Activated T-cell treated with anti-CD3 and anti-CD28 coated beads, Interleukin-2, amount 50 U/mL, for 1 hour (primary cell): Measurements from ENCODE around the gene GPS2.
"Not testable (repeated sequence)": the region's sequence is repeated elsewhere in the genome, so short reads cannot be mapped to it uniquely, and the experiment has no call there.

Experiments
- DNase-seq: peaks from one replicate; pipeline ENCODE4 v3.0.0-alpha.2; 2020

The GPS2 gene, protein sequence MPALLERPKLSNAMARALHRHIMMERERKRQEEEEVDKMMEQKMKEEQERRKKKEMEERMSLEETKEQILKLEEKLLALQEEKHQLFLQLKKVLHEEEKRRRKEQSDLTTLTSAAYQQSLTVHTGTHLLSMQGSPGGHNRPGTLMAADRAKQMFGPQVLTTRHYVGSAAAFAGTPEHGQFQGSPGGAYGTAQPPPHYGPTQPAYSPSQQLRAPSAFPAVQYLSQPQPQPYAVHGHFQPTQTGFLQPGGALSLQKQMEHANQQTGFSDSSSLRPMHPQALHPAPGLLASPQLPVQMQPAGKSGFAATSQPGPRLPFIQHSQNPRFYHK

DNA sequence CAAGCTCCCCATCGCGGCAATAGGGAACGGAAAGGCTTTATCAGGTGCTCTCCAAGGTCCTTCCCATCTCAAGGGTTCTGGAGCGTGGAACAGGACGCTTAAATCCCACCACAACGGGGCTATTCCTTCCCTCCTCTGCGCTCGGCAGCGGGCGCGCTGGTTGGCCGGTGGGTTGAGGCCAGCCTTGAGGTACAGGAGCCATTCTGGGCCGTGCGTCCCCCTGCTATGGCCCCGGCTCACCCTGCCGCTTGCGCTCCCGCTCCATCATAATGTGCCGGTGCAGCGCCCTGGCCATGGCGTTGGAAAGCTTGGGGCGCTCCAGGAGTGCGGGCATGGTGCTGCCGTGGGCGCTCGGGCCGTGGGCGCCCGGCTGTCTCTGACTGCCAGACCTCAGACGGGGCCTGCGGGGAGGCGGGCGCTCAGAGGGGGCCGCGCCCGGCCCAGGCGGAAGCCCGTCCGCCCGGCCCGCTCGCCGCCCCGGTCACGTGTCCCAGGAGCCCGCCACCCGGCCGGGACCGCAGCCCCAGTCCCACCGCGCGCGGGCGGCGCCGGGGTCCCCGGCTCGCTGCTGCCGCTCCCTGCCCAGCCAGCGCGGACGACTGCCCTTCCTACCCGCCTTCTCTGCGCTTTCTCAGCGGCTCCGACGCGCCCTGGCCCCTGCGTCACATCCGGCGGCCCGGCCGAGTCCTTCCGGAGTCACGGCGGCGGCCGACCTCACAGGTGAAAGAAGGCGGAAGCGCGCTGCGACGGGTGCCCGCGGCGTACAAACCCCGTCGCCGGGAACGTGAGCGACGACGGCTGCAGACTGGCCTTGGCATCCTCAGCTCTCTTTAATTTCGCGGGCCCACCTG lies at the start of gene GPS2:
Gene GPS2, minus strand, starts transcription at position 642 of the 851 bp plus-strand sequence. Its CDS starts 308 bp downstream, at position 334.
- DNase-seq, result peak; percentile 95

DNA sequence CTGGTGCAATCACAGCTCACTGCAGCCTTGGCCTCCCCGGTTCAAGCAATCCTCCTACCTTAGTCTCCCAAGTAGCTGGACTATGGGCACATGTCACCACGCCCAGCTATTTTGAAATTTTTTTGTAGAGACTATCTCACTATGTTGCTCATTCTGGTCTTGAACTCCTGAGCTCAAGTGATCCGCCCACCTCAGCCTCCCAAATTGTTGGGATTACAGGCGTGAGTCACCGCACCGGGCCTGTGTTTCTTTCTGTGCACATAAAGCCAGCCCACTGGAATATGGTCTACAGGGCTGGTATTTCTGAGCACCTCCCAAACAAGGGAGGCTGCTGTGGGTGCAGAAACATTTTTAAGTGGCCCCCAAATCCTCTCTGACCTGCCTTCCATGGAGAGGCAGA lies 48.2 kb upstream of the GPS2 start:
- no peak for DNase-seq

DNA sequence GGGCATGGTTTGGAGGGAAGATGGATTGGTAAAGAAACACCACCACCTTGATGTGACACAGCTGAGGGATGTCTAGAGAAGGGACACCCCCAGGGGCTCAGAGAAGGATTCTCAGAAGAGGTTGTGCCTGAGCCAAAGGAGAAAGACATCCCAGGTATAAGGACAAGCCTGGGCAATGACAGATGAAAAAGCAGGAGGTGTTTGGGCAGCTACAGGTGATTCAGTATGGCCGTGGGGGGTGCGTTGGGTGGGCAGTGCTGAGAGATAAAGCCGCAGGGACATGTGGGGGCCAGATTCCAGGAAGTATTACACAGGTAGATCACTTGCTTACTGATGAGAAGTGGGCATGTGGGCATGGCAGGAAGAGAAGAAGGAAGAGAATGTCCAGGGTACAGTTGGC lies 46.7 kb upstream of the GPS2 start:
- DNase-seq, result no peak

DNA sequence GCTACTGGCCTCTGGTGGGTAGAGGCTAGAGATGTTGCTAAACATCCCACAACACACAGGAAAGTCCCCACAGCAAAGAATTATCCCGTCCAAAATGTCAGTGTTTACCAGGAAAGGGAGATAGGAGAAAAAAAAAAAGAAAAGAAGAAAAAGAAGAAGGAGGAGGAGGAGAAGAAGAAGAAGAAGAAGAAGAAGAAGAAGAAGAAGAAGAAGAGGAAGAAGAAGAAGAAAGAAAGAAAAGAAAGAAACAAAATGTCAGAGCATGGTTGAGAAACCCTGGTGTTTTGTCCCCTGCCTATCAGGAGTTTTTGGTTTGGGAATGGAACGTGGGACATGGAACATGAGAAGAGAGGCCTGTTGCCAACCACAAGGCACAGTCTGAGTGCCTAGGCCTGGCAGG lies 42.2 kb upstream of the GPS2 start:
- DNase-seq, result no peak

DNA sequence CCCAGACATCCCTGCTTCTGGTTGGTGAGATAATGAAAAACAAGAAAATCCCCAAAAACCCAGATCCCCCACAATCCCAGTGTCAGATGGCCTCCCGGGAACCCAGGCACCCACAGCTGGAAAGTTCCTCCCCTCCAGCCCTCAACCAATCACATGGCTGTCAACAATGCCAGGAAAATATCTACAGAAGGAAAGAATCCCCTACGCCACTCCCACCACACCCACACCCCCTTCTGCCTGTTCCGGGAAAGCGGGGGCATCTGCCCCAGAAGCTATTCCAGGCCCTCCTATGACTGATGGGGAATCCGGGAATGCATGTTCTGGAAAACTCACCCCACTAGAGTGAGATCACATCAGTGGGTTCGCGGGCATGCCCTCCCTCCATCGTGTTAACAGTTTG lies 41.6 kb upstream of the GPS2 start:
- no peak for DNase-seq

DNA sequence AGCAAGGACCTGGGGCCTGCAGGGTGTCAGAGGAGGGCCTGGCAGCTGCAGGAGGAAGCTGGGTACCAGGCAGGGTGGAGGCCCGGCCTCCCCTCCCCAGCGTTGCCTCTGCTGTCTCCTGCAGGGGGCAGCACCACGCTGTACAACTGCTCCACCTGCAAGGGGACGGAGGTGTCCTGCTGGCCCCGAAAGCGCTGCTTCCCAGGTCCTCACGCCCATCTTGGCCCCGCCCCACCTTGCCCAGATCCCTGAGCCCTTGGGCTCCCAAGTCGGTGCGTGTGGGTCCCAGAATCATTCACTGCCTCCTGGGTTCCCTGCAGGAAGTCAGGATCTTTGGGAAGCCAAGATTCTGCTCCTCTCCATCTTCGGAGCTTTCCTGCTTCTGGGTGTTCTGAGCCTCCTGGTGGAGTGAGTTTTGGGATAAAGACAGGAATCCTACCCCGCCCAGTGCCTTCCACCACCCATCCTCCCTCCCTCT lies 41.0 kb upstream of the GPS2 start:
- peak; percentile 86 for DNase-seq

DNA sequence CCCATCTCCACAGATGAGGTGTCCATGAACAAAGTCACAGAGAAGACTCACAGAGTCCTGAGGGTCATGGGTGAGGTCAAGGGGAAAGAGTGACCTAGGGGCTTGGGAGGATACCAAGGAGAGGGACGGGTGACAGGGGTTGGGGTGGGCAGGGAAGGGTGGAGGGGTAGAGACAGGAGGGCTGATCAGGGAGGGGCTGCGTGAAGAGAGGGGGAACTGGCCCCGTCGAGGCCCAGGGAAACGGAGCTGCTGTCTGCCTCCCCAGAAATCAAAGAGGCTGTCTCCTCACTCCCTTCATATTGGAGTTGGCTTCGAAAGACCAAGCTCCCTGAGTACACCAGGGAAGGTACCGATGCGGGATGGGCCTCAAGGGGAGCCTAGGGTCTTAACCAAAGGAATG lies 40.4 kb upstream of the GPS2 start:
- no peak for DNase-seq

DNA sequence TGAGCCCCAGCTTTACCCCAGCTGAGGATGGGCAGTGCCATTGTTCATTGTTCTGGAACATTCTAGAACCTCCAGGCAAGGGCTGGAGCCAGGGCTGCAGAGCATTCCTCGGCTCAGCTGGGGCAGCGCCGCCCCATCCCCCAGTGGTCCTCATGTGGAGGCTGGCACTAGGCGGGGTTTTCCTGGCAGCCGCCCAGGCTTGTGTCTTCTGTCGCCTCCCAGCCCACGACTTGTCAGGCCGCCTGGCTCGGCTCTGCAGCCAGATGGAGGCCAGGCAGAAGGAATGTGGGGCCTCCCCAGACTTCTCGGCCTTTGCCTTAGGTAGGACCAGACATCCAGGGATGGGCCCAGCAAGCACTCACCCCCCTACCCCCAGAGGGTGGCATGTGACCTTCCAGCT lies 39.9 kb upstream of the GPS2 start, which contains the start of gene TMEM95:
Gene TMEM95, plus strand, starts transcription at position 104 of the 400 bp plus-strand sequence. Its CDS starts 49 bp downstream, at position 153.
- DNase-seq, result no peak

DNA sequence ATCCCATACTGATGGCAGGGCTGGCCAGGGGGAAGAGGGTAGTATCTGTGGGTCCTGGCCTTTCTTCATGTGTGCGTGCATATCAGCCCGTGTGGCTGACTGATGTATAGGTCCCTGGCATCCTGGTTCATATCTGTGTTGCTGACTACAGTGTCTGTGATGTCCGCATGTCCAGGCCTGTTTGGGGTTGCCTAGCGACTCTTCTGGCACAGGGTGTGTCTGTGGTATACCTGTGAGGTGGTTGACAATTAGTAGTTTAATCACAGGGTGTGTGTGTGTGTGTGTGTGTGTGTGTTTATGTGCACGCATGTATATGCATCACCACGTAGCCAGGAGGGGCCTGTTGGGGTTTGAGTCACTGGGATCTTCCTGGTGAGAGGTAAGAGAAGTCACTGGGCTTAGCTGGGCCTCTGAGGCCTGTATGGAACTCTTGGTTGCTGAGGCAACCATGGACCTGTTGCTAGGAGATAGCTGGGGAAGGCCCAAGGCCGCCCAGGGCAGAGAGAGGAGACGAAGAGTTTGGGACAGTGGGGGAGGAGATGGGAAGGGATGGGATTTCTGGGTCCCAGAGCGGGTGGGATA lies 39.2 kb upstream of the GPS2 start:
- no peak for DNase-seq

DNA sequence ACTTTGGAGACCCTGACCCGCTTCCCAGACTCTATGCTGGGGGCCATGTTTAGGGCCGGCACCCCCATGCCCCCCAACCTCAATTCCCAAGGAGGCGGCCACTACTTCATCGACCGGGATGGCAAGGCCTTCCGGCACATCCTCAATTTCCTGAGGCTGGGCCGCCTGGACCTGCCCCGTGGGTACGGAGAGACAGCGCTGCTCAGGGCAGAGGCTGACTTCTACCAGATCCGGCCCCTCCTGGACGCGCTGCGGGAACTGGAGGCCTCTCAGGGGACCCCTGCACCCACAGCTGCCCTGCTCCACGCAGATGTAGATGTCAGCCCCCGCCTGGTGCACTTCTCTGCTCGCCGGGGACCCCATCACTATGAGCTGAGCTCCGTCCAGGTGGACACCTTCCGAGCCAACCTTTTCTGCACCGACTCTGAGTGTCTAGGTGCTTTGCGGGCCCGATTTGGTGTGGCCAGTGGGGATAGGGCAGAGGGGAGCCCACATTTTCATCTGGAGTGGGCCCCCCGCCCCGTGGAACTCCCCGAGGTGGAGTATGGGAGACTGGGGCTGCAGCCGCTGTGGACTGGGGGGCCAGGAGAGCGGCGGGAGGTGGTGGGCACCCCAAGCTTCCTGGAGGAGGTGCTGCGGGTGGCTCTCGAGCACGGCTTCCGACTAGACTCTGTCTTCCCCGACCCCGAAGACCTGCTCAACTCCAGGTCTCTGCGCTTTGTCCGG lies 37.9 kb upstream of the GPS2 start:
- DNase-seq, result no peak

DNA sequence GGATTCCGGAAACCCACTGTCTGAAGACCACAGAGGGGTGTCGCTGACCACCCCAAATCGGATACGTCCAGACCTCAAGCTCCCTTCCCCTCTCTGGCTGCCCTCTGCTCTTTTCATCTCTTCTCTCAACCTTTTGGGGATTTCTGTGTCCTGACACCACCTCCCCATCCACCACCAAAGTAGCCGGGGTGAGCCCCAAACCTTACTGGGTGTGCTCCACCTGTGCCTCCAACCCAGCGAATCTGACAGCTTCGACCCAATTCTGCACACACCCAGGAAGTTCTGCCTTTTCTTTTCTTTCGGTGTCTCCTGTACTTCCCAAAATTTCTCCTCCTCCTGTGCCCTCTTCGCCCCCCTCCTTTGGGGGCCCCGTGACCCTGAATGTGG lies 37.3 kb upstream of the GPS2 start:
- DNase-seq, result no peak

DNA sequence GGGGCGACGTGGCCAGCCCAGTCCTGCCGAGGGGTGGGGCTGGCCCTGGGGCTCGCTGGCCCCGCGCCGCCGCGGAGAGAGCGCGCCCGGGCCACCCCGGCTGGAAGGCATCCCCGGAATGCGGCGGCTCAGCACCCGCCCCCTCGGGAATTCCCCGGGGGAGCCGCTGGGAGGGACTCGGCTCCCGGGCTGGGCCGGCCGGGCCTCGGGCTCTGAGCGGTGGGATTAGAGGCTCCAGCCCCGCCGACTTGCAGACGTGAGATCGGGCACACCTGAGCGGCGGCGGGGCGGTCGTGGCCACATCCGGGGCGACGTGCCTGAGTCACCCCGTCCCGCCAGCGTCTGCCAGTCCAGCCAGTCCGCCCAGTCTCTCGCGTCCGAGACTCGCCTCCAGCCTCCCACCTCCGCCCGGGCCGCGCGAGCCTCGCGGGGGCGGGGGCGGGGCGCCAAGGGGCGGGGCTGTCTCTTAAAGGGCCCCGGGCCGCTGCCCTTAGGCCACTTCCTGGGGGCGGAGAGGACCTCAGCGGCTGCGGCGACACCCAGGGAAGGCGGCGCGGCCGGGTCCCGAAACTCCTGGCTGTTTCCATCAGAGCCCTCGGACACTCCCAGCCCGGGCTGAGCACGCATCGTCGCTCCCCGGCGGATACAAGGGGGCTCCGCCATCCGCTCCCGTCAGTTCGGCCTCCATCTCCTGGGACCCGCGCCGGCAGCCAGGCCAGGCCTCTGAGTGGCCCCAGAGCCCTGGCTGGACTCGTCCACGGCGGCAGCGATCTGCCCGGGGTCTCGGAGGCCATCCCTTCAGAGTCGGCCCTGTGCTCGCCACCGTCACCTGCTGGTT lies 36.7 kb upstream of the GPS2 start, which contains the start of gene KCTD11:
Gene KCTD11, plus strand, starts transcription at position 498 of the 838 bp plus-strand sequence.
- peak; percentile 78 for DNase-seq

DNA sequence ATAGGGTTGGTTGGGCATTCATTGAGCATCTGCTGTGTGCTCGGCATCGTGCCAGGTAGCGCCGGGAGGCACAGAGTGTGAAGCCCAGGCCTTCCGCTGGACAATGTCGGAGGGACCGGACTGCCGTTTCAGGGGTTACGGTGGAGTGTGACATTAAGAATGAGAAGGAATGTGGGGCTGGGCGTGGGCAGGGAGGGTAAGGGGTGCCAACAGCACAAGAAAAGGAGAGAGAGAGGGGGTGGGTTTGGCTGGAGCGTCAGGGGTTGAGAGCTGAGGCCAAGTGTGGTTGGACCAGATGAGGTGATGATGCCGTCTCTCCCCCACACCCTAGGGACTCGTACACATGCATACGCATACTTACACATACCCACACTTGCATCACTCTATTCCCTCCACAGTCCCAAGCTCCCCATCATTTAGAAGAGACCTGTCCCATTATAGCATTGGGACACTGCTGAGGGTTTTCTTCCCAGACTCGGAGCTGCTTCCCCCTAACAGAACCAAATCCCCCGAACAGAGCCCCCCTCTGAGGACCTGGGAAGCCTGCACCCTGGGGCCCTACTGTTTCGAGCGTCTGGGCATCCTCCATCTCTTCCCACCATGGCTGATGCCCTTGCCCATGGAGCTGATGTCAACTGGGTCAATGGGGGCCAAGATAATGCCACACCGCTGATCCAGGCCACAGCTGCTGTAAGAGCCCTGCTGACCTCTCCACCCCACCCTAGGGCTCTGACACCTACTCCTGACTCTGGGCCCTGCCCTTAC lies 33.5 kb upstream of the GPS2 start:
- DNase-seq, result no peak

DNA sequence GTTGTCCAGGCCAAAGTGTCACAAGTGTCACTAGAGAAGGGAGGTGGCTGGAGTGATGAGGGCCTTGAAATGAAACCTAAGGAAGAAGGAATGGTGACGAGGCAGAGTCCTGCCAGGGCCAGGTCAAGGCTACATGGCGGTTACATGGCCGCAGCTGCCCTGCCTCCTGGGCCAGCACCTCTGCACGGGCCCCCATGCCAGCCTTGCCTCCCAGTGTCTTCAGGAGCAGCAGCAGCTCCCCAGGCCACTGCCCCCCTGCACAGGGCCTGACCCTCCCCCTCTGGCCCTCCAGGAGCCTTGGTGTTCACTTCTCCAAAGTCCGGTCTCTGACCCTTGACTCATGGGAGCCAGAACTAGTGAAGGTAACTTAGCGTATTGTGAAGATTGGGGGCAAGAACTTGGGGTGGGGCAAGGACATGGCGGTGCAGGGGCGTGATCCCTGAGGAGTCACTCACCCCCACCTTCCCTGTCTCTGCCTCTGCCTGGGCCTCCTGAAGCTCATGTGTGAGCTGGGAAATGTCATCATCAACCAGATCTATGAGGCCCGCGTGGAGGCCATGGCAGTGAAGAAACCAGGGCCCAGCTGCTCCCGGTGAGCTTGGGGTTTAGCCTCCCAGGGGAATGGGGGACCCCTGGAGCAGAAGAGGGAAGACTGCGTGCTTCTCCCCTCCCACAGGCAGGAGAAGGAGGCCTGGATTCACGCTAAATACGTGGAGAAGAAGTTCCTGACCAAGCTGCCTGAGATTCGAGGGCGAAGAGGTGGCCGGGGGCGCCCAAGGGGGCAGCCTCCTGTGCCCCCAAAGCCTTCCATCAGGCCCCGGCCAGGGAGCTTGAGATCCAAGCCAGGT lies 32.7 kb upstream of the GPS2 start:
- no peak for DNase-seq

DNA sequence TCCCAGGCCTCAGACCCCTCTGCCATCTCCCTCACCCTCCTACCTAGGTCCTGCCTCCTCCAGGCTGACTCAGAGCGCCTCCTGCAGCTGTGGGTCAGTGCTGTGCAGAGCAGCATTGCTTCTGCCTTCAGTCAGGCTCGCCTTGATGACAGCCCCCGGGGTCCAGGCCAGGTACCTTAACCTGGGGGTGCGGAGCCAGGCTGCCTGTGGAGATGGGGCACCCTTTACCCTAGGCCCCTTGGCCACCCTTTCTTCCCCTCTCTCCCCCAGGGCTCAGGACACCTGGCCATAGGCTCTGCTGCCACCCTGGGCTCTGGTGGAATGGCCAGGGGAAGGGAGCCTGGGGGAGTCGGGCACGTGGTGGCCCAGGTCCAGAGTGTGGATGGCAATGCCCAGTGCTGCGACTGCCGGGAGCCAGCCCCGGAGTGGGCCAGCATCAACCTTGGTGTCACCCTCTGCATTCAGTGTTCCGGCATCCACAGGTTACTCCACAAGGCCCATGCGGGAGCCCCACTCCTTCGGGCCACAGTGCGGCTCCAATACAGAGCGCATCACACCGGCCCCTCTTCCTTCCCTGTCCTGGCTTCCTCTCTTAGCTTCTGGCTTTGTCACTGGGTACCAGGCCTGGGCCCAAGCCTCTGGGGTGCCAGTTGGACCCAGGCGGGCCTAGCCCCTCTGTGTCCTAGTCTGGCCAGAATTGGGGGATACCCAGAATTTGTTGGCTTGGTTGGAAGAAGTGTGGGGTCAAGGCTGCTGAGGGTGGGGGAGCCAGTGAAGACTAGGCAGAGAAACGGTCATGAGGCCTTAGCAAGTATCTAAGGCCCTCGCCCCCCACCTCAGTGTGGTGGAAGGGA lies 31.8 kb upstream of the GPS2 start:
- no peak for DNase-seq

DNA sequence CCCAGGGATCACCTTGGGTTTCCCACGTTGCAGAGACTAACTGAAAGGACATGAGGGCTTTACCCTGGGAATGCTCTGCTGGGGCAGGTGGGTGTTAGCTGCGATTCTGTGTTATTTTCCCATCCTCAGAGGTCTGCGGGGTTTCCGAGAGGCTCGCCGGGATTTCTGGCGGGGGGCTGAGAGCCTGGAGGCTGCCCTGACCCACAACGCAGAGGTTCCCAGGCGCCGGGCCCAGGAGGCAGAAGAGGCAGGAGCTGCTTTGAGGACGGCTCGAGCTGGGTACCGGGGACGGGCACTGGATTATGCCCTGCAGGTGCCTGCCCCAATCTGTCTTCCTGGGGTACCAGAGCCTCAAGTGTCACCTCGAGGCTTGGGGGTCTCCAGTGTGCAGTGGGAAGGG lies 28.1 kb upstream of the GPS2 start:
- DNase-seq, result no peak

DNA sequence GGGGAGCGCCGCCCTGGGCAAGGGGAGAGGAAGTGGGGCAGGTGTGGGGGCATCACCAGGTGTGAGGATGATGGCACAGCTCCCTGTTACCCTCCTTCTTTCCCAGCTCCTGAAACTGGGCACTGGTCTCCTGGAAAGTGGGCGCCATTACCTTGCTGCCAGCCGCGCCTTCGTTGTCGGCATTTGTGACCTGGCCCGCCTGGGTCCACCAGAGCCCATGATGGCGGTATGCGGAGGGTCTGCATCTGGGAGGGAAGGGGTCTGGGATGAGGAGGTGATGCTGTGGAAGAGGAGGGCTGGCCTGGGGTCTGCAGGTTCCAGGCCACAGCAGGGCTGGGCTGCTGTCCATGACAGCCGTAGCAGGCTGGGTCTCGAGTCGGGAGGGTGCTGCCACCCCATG lies 26.7 kb upstream of the GPS2 start:
- DNase-seq, result no peak

DNA sequence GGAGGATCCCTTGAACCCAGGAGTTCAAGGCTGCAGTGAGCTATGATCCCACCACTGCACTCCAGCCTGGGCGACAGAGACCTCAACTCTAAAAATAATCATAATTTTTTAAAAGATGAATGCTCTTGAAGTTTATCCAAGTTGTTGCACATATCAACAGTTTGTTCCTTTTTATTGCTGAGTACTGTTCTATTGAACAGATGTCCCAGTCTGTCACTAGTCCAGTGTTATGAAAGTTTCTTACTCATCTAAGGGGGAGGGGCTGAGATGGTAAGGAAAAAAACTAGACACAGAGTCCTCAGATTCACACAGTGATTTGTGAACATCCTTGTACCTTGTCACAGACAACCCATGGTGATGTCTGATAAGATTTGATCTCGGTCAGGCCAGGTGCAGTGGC lies 25.0 kb upstream of the GPS2 start:
- DNase-seq, result no peak

DNA sequence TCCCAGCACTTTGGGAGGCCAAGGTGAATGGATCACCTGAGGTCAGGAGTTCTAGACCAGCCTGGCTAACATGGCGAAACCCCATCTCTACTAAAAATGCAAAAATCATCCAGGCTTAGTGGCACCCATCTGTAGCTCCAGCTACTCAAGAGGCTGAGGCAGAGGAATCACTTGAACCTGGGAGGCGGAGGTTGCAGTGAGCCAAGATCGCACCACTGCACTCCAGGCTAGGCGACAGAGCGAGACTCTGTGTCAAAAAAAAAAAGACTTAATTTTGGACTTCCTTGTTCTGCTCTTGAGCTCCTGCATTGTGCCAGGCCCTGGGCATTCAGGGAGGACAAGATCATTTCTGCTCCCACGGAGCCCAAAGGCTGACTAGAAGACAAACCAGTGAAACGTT lies 22.4 kb upstream of the GPS2 start:
- not testable (repeated sequence) for DNase-seq
